T follicular helper cell (primary cell): Measurements from ENCODE around the gene SPANXA2.
"Not testable (repeated sequence)": the region's sequence is repeated elsewhere in the genome, so short reads cannot be mapped to it uniquely, and the experiment has no call there.

Source experiments
- DNase-seq: peaks from one replicate; pipeline ENCODE4 v3.0.0-alpha.2; 2020; ENCODE audit warnings: low read depth
- total RNA-seq, 2 experiments: gene quantifications; one replicate each; lab custom pipeline; 2026; lab: John Stamatoyannopoulos, UW

Gene SPANXA2
- 0 reads per million in 2 experiments for total RNA-seq

GRCh38 chrX:141589408-141589807 is at the start of gene SPANXA2:
TSS of gene SPANXA2 (plus strand) at chrX:141589708. CDS start at chrX:141589768, 60 bp downstream.
- not testable (repeated sequence) for DNase-seq

- DNase-seq: not testable (repeated sequence)
These were observed 47.0 kb upstream of the SPANXA2 start for GRCh38 chrX:141542551-141542950.

GRCh38 chrX:141584638-141585037 is 4.9 kb upstream of the SPANXA2 start, which contains the start of gene SPANXA1:
TSS of gene SPANXA1 (minus strand) at chrX:141584738. CDS start at chrX:141584678, 60 bp downstream.
- not testable (repeated sequence) for DNase-seq

GRCh38 chrX:141609111-141609510 is 19.6 kb downstream of the SPANXA2 start:
- no peak for DNase-seq

GRCh38 chrX:141619336-141619735 is 29.8 kb downstream of the SPANXA2 start:
- DNase-seq: no peak

- no peak for DNase-seq
These were observed 42.6 kb downstream of the SPANXA2 start for GRCh38 chrX:141632124-141632523.

GRCh38 chrX:141638550-141638949 is 49.0 kb downstream of the SPANXA2 start:
- DNase-seq: no peak
